Sigmoid colon (tissue), 7 donors: ENCODE results near the gene CD9. TPM values are rescaled to one million over a fixed set of nuclear protein-coding genes. Genes with fewer than 3 reads are reported as not detected.

ENCODE experiments used
- DNase-seq: peaks from one replicate; pipeline ENCODE4 v3.0.0-alpha.2; 2019
- H3K27ac ChIP-seq, 4 donors: fragments of 200-600 bp; sonication (generic); one replicate each; pipeline ENCODE4 v1.5.1; 2016 to 2019; ENCODE audit warnings: mild to moderate bottlenecking in 1 of 4
- H3K27me3 ChIP-seq, 3 donors: fragments of 200-600 bp; sonication (generic); one replicate each; pipeline ENCODE4 v1.5.1; 2019; ENCODE audit warnings: mild to moderate bottlenecking in 1 of 3
- H3K36me3 ChIP-seq, 4 donors: fragments of 200-600 bp; sonication (generic); one replicate each; pipeline ENCODE4 v1.5.1; 2016 to 2019
- H3K4me1 ChIP-seq, 4 donors: fragments of 200-600 bp; sonication (generic); one replicate each; pipeline ENCODE4 v1.5.1; 2017 to 2019
- H3K4me3 ChIP-seq, 4 donors: fragments of 200-600 bp; sonication (generic); one replicate each; pipeline ENCODE4 v1.5.1; 2017 to 2019; ENCODE audit warnings: mild to moderate bottlenecking in 2 of 4, moderate library complexity in 1 of 4
- H3K9me3 ChIP-seq, 4 donors: fragments of 200-600 bp in 3 of 4; sonication (generic) in 3 of 4; one replicate each; pipeline versions ENCODE4 v1.5.1 to v1.6.1; 2013 to 2019
- EP300 ChIP-seq, 4 donors: sonication (generic); formaldehyde crosslinking; IDR thresholded peaks; one replicate each; pipeline ENCODE4 v1.6.1; 2017; ENCODE audit warnings: antibody characterized with exemption in 4 of 4
- POLR2A ChIP-seq, 2 donors: fragments of 450-650 bp; IDR thresholded peaks; one replicate each; pipeline ENCODE4 v1.6.1; 2016; ENCODE audit warnings: antibody characterized with exemption in 2 of 2, mild to moderate bottlenecking in 2 of 2, moderate library complexity in 2 of 2
- POLR2AphosphoS5 ChIP-seq, 4 donors: sonication (generic); formaldehyde crosslinking; IDR thresholded peaks; one replicate each; pipeline ENCODE4 v1.6.1; 2017; ENCODE audit warnings: antibody characterized with exemption in 4 of 4
- WGBS, 2 donors: extraction: QIAGEN DNeasy Blood & Tissue Kit; methylation state at CpG; one replicate each; pipeline ENCODE4 v1.1.7; 2013; 5-methylcytosine and 5-hydroxymethylcytosine counted together
- intact Hi-C: fragments of 100-400 bp; cut with DNase I; formaldehyde crosslinking; loops from one replicate; pipeline ENCODE4 v1.15.1; 2023
- polyA plus RNA-seq, 3 donors: library from polyadenylated mRNA; stranded (reverse); fragments of 200-250 nt; gene quantifications; one replicate each; pipeline ENCODE4 v1.2.3, GENCODE V29; 2013
- total RNA-seq, 4 donors: library from RNA; depleted of rRNA; stranded (reverse); fragments of >200 nt; gene quantifications; one replicate each; pipeline ENCODE4 v1.1.0, GENCODE V29; 2016
- TF ChIP-seq, protein P1 (sequence below), 4 experiments: fragments of 450-650 bp in 3 of 4; fragments of 200-600 bp in 1 of 4; IDR thresholded peaks; one replicate each; pipeline ENCODE4 v1.5.1; 2016 to 2019; ENCODE audit warnings: antibody characterized with exemption in 4 of 4, mild to moderate bottlenecking in 3 of 4, moderate library complexity in 2 of 4
- donor health status: healthy with polysubstance abuse.
- donor health status: Bipolar disorder and iron deficiency.
- donor health status: healthy.

The CD9 gene
- total and polyA plus RNA-seq, 7 donors: 180 to 548 (median 335) TPM

GRCh38 chr12:6233121-6233971 is 33.1 kb downstream of the CD9 start:
- Histone ChIP-seq H3K4me1 (peaks cover 0 to 82% (median 79%) of the 10 kb centered on the region in 4 donors), H3K9me3 (no peaks in the 10 kb centered on the region), H3K27ac (peak overlapping the region; percentile 95 to 100 (median 98)), H3K36me3 (peaks cover 11 to 53% (median 31%) of the 10 kb centered on the region in 4 donors), H3K27me3 (no peaks in the 10 kb centered on the region), H3K4me3 (no peak overlapping the region)
- no peak for DNase-seq
- intact Hi-C loops: no loop called here
- TF ChIP-seq, protein P1, sequence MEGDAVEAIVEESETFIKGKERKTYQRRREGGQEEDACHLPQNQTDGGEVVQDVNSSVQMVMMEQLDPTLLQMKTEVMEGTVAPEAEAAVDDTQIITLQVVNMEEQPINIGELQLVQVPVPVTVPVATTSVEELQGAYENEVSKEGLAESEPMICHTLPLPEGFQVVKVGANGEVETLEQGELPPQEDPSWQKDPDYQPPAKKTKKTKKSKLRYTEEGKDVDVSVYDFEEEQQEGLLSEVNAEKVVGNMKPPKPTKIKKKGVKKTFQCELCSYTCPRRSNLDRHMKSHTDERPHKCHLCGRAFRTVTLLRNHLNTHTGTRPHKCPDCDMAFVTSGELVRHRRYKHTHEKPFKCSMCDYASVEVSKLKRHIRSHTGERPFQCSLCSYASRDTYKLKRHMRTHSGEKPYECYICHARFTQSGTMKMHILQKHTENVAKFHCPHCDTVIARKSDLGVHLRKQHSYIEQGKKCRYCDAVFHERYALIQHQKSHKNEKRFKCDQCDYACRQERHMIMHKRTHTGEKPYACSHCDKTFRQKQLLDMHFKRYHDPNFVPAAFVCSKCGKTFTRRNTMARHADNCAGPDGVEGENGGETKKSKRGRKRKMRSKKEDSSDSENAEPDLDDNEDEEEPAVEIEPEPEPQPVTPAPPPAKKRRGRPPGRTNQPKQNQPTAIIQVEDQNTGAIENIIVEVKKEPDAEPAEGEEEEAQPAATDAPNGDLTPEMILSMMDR (IDR thresholded peaks at IDR 0.05): no peak
- TF ChIP-seq POLR2A (IDR thresholded peaks at IDR 0.05) (no peak), EP300 (IDR thresholded peaks at IDR 0.05) (peak in 2 of 4 donors; percentile 49 to 61), POLR2AphosphoS5 (IDR thresholded peaks at IDR 0.05) (peak; percentile 22 to 67 (median 58))
- WGBS, 2 donors: 30 to 67% methylated on average over 15 of the region's 15 CpGs

- TF ChIP-seq POLR2AphosphoS5 (IDR thresholded peaks at IDR 0.05) (peak in 3 of 4 donors; percentile 8 to 17 (median 10)), EP300 (IDR thresholded peaks at IDR 0.05) (peak in 1 of 4 donors; percentile 51), POLR2A (IDR thresholded peaks at IDR 0.05) (no peak)
- TF ChIP-seq, protein P1 (IDR thresholded peaks at IDR 0.05): no peak
- H3K4me3 ChIP-seq: no peak overlapping the region
- no peaks in the 10 kb centered on the region for H3K27me3 ChIP-seq
- intact Hi-C loops: no loop called here
- H3K9me3 ChIP-seq: no peaks in the 10 kb centered on the region
- H3K36me3 ChIP-seq: peaks cover 15 to 61% (median 36%) of the 10 kb centered on the region in 4 donors
- DNase-seq: peak; percentile 24
- H3K27ac ChIP-seq: peak overlapping the region; percentile 95 to 100 (median 98)
- WGBS, 2 donors: 65 to 69% methylated on average over 3 of the region's 3 CpGs
- H3K4me1 ChIP-seq: peaks cover 0 to 73% (median 70%) of the 10 kb centered on the region in 4 donors
Observed at GRCh38 chr12:6234214-6234613, 34.0 kb downstream of the CD9 start.

GRCh38 chr12:6234906-6235305 is 34.7 kb downstream of the CD9 start:
- Histone ChIP-seq H3K9me3 (no peaks in the 10 kb centered on the region), H3K36me3 (peaks cover 19 to 68% (median 40%) of the 10 kb centered on the region in 4 donors), H3K4me1 (peaks cover 0 to 67% (median 64%) of the 10 kb centered on the region in 4 donors), H3K4me3 (no peak overlapping the region), H3K27ac (peak overlapping the region; percentile 95 to 100 (median 98)), H3K27me3 (no peaks in the 10 kb centered on the region)
- 21 to 68% methylated on average over 7 of the region's 7 CpGs for WGBS, 2 donors
- intact Hi-C loops: loop anchor here (5.0 kb wide), 1 partner anchor 153 kb away; no protein-coding TSS in a partner anchor
- DNase-seq: no peak
- TF ChIP-seq EP300 (IDR thresholded peaks at IDR 0.05) (no peak), POLR2AphosphoS5 (IDR thresholded peaks at IDR 0.05) (peak in 2 of 4 donors; percentile 10 to 36)

DNA sequence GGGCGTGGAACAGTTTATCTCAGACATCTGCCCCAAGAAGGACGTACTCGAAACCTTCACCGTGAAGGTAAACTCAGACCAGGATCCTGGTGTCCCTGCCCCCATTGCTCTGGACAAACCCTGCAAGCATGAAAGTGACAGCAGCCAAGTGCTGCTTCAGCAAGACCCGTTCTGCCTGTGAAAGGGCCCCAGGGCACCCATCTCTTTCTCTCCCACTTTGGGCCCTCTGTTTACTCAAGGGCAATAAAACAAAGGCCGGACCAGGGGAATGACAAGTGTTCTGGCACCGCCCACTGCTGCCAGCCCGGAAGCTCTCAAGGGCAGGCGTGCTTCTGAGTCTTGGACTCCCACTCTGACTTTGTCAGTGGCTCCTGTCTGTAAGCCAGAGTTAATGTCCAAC is 35.3 kb downstream of the CD9 start:
- H3K4me1 ChIP-seq: peaks cover 0 to 61% (median 58%) of the 10 kb centered on the region in 4 donors
- H3K9me3 ChIP-seq: no peaks in the 10 kb centered on the region
- 13 to 58% methylated on average over 9 of the region's 9 CpGs for WGBS, 2 donors
- H3K4me3 ChIP-seq: no peak overlapping the region
- TF ChIP-seq POLR2AphosphoS5 (IDR thresholded peaks at IDR 0.05) (peak in 1 of 4 donors; percentile 9), POLR2A (IDR thresholded peaks at IDR 0.05) (no peak)
- H3K36me3 ChIP-seq: peaks cover 19 to 73% (median 40%) of the 10 kb centered on the region in 4 donors
- intact Hi-C loops: loop anchor here (5.0 kb wide), 1 partner anchor 153 kb away; no protein-coding TSS in a partner anchor
- peak overlapping the region; percentile 95 to 100 (median 98) for H3K27ac ChIP-seq
- DNase-seq: peak; percentile 83
- no peaks in the 10 kb centered on the region for H3K27me3 ChIP-seq

DNA sequence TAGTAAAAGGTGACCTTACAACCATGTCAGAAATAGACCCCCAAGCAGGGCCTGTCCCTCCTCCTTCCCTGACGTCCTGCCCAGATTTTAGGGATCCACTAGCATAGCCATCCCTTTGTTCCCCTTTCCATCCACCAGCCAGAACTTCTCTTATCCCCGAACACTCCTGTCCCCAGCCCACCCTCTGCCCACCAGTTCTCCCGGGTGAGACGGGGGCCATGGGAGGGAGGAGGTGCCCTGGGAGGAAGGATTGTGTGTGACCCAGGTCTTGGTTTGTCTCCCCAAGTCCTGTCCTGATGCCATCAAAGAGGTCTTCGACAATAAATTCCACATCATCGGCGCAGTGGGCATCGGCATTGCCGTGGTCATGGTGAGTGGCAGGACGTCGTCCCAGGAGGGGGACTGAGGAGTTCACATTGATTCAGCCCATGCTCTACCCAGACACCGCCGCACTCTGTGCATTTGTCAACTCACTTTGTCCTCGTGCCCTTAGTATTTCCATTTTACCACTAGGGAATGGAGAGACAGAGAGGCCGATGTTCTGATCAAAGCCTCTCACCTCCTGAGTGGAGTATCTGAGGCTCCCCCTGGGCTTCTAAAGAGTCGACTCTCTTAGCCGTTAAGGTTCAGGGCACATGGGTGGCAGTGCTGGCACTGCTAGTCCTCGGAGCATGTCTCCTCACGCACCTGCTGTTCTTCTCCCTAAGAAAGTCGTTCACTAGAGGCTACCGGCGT is 35.9 kb downstream of the CD9 start:
- Histone ChIP-seq H3K9me3 (no peaks in the 10 kb centered on the region), H3K4me3 (no peak overlapping the region), H3K36me3 (peaks cover 19 to 77% (median 40%) of the 10 kb centered on the region in 4 donors), H3K27me3 (no peaks in the 10 kb centered on the region), H3K4me1 (peaks cover 0 to 56% (median 53%) of the 10 kb centered on the region in 4 donors), H3K27ac (peak overlapping the region; percentile 95 to 100 (median 98))
- intact Hi-C loops: loop anchor here (5.0 kb wide), 1 partner anchor 154 kb away; no protein-coding TSS in a partner anchor
- TF ChIP-seq POLR2AphosphoS5 (IDR thresholded peaks at IDR 0.05) (no peak), EP300 (IDR thresholded peaks at IDR 0.05) (no peak), POLR2A (IDR thresholded peaks at IDR 0.05) (no peak)
- TF ChIP-seq, protein P1 (IDR thresholded peaks at IDR 0.05): no peak
- peak; percentile 53 for DNase-seq
- WGBS, 2 donors: 66 to 82% methylated on average over 22 of the region's 22 CpGs
